Common myeloid progenitor, CD34-positive (primary cell): Measurements from ENCODE around the gene DLG5.

ENCODE experiments used
- CTCF ChIA-PET: fragments of 350-600 bp; sonication (Branson Sonifier 250); formaldehyde crosslinking; loops from one replicate; lab custom pipeline; 2021; ENCODE audit warnings: antibody characterized with exemption; lab: Charles Lee
- POLR2A ChIA-PET: fragments of 350-600 bp; sonication (Branson Sonifier 250); formaldehyde crosslinking; loops from one replicate; lab custom pipeline; 2021; ENCODE audit warnings: antibody characterized with exemption; lab: Charles Lee
- DNase-seq, 3 donors: peaks; one replicate each; pipeline versions ENCODE4 v3.0.0 to v3.0.0-alpha.2; 2013
- H3K27ac ChIP-seq, 2 experiments: 1 replicate in 1 of 2; 2 replicates in 1 of 2; pipeline ENCODE4 v1.7.0; 2013; ENCODE audit warnings: inconsistent platforms in 2 of 2, low read length in 2 of 2, mild to moderate bottlenecking in 2 of 2, low read depth in 1 of 2, moderate library complexity in 1 of 2; ENCODE audit not compliant: severe bottlenecking in 2 of 2, insufficient read depth in 1 of 2, poor library complexity in 1 of 2
- H3K27me3 ChIP-seq, 5 experiments: replicated peaks in 2 of 5; 1 replicate in 3 of 5; 2 replicates in 2 of 5; pipeline versions ENCODE4 v1.6.1 to v1.7.0; 2013; ENCODE audit warnings: low read length in 4 of 5, mild to moderate bottlenecking in 2 of 5, moderate library complexity in 2 of 5, inconsistent platforms in 1 of 5; ENCODE audit not compliant: insufficient read depth in 5 of 5, control insufficient read depth in 4 of 5
- H3K36me3 ChIP-seq, 4 experiments: 1 replicate in 2 of 4; 2 replicates in 2 of 4; pipeline versions ENCODE4 v1.6.1 to v1.7.0; 2013; ENCODE audit warnings: low read length in 3 of 4, control low read depth in 1 of 4, mild to moderate bottlenecking in 1 of 4; ENCODE audit not compliant: control insufficient read depth in 4 of 4, insufficient read depth in 4 of 4
- H3K4me1 ChIP-seq, 4 experiments: 1 replicate in 3 of 4; 2 replicates in 1 of 4; pipeline versions ENCODE4 v1.6.1 to v1.7.1; 2013; ENCODE audit warnings: low read length in 3 of 4, mild to moderate bottlenecking in 3 of 4, control low read depth in 1 of 4, inconsistent platforms in 1 of 4, moderate library complexity in 1 of 4; ENCODE audit not compliant: control insufficient read depth in 4 of 4, insufficient read depth in 4 of 4; ENCODE audit errors: control extremely low read depth in 1 of 4
- H3K4me3 ChIP-seq, 7 experiments: 1 replicate in 4 of 7; 2 replicates in 3 of 7; pipeline versions ENCODE4 v1.5.1 to v1.7.0; 2013; ENCODE audit warnings: mild to moderate bottlenecking in 7 of 7, low read length in 6 of 7, moderate library complexity in 6 of 7, inconsistent platforms in 2 of 7, low read depth in 2 of 7, control low read depth in 1 of 7; ENCODE audit not compliant: insufficient read depth in 4 of 7, control insufficient read depth in 1 of 7; ENCODE audit errors: extremely low read depth in 1 of 7
- H3K9me3 ChIP-seq, 5 experiments: 1 replicate in 4 of 5; 2 replicates in 1 of 5; pipeline versions ENCODE4 v1.6.1 to v1.7.1; 2013; ENCODE audit warnings: low read length in 4 of 5, mild to moderate bottlenecking in 2 of 5, inconsistent platforms in 1 of 5, low read depth in 1 of 5, moderate library complexity in 1 of 5; ENCODE audit not compliant: control insufficient read depth in 4 of 5, insufficient read depth in 2 of 5; ENCODE audit errors: control extremely low read depth in 1 of 5
- whole genome bisulfite sequencing: methylation state at CpG from one replicate; pipeline ENCODE4 v1.1.5; 2013; ENCODE audit not compliant: insufficient coverage; 5-methylcytosine and 5-hydroxymethylcytosine counted together

The DLG5 gene

GRCh38 chr10:77949167-77949566, 22.6 kb upstream of the DLG5 start:
- DNase-seq: peak; percentile 40 to 90 (median 84)
- Histone ChIP-seq H3K4me3 (no peak overlapping the region), H3K27ac (no peak overlapping the region), H3K9me3 (peaks cover 3 to 16% (median 11%) of the 10 kb centered on the region in 5 experiments), H3K4me1 (peaks cover 0 to 22% (median 12%) of the 10 kb centered on the region in 4 experiments), H3K36me3 (no peaks in the 10 kb centered on the region), H3K27me3 (no peaks in the 10 kb centered on the region)
- CTCF ChIA-PET: interaction anchor here (0.9 to 1.7 kb wide), 4 partner anchors 10 to 102 kb away, joined by 3 to 6 read pairs (median 4); no protein-coding TSS in a partner anchor
- 33% methylated on average over 5 of the region's 7 CpGs for WGBS
- POLR2A ChIA-PET: no interaction called here

- POLR2A ChIA-PET: no interaction called here
- DNase-seq: no peak
- Histone ChIP-seq H3K4me1 (peaks cover 0 to 25% (median 12%) of the 10 kb centered on the region in 4 experiments), H3K27me3 (no peaks in the 10 kb centered on the region), H3K4me3 (no peak overlapping the region), H3K9me3 (peaks cover 0 to 3% (median 2%) of the 10 kb centered on the region in 5 experiments), H3K36me3 (no peaks in the 10 kb centered on the region), H3K27ac (no peak overlapping the region)
- CTCF ChIA-PET: interaction anchor here (0.8 kb wide), 1 partner anchor 8 kb away, joined by 3 read pairs; no protein-coding TSS in a partner anchor
- 100% methylated on average over 1 of the region's 2 CpGs for WGBS
Observed at GRCh38 chr10:77946084-77946483, 19.5 kb upstream of the DLG5 start.

- Histone ChIP-seq H3K9me3 (no peaks in the 10 kb centered on the region), H3K27me3 (no peaks in the 10 kb centered on the region), H3K36me3 (no peaks in the 10 kb centered on the region), H3K4me1 (peaks cover 0 to 22% (median 11%) of the 10 kb centered on the region in 4 experiments), H3K4me3 (no peak overlapping the region), H3K27ac (no peak overlapping the region)
- 20% methylated on average over 1 of the region's 4 CpGs for WGBS
- POLR2A ChIA-PET: interaction anchor here (0.6 kb wide), 1 partner anchor 130 kb away, joined by 3 read pairs; no protein-coding TSS in a partner anchor
- peak in 2 of 3 donors; percentile 31 to 52 for DNase-seq
- CTCF ChIA-PET: no interaction called here
Observed at GRCh38 chr10:77944519-77944918, 18.0 kb upstream of the DLG5 start.

- H3K36me3 ChIP-seq: no peaks in the 10 kb centered on the region
- H3K27ac ChIP-seq: no peak overlapping the region
- no peaks in the 10 kb centered on the region for H3K27me3 ChIP-seq
- peaks cover 0 to 11% (median 4%) of the 10 kb centered on the region in 4 experiments for H3K4me1 ChIP-seq
- H3K4me3 ChIP-seq: no peak overlapping the region
- ChIA-PET POLR2A (interaction anchor here (0.6 kb wide), 1 partner anchor 56 kb away, joined by 3 read pairs; no protein-coding TSS in a partner anchor), CTCF (no interaction called here)
- no peak for DNase-seq
- WGBS: 100% methylated on average over 5 of the region's 8 CpGs
- H3K9me3 ChIP-seq: no peaks in the 10 kb centered on the region
Observed at GRCh38 chr10:77943121-77943901, 16.8 kb upstream of the DLG5 start.

GRCh38 chr10:77941790-77942189, 15.2 kb upstream of the DLG5 start:
- no peak for DNase-seq
- Histone ChIP-seq H3K4me1 (peaks cover 0 to 11% (median 4%) of the 10 kb centered on the region in 4 experiments), H3K9me3 (no peaks in the 10 kb centered on the region), H3K36me3 (no peaks in the 10 kb centered on the region), H3K4me3 (no peak overlapping the region), H3K27me3 (no peaks in the 10 kb centered on the region), H3K27ac (no peak overlapping the region)
- ChIA-PET CTCF (interaction anchor here (1.2 kb wide), 1 partner anchor 9 kb away, joined by 3 read pairs; no protein-coding TSS in a partner anchor), POLR2A (no interaction called here)
- WGBS: 98% methylated on average over 6 of the region's 6 CpGs

GRCh38 chr10:77940627-77941026, 14.1 kb upstream of the DLG5 start:
- no peaks in the 10 kb centered on the region for H3K36me3 ChIP-seq
- H3K27me3 ChIP-seq: no peaks in the 10 kb centered on the region
- H3K4me3 ChIP-seq: no peak overlapping the region
- H3K27ac ChIP-seq: no peak overlapping the region
- 92% methylated on average over 2 of the region's 3 CpGs for WGBS
- peaks cover 0 to 11% (median 4%) of the 10 kb centered on the region in 4 experiments for H3K4me1 ChIP-seq
- ChIA-PET POLR2A (no interaction called here), CTCF (interaction anchor here (1.0 to 1.2 kb wide), 2 partner anchors 8 to 13 kb away, joined by 3 read pairs; no protein-coding TSS in a partner anchor)
- H3K9me3 ChIP-seq: no peaks in the 10 kb centered on the region
- no peak for DNase-seq

GRCh38 chr10:77940225-77940624, 13.7 kb upstream of the DLG5 start:
- WGBS: 100% methylated on average over 1 of the region's 2 CpGs
- CTCF ChIA-PET: interaction anchor here (1.0 kb wide), 1 partner anchor 13 kb away, joined by 3 read pairs; no protein-coding TSS in a partner anchor

More at GRCh38 chr10:77940225-77940624, 13.7 kb upstream of the DLG5 start:
- no peak for DNase-seq
- peaks cover 0 to 11% (median 4%) of the 10 kb centered on the region in 4 experiments for H3K4me1 ChIP-seq
- H3K27me3 ChIP-seq: no peaks in the 10 kb centered on the region
- H3K4me3 ChIP-seq: no peak overlapping the region
- POLR2A ChIA-PET: no interaction called here
- no peaks in the 10 kb centered on the region for H3K36me3 ChIP-seq
- no peaks in the 10 kb centered on the region for H3K9me3 ChIP-seq
- no peak overlapping the region for H3K27ac ChIP-seq
